Epithelial cell of esophagus (primary cell): Measurements from ENCODE around the gene SLC7A7.
A peak's percentile ranks its signal among the peaks of the same experiment; 100 is the strongest.
"Not testable (repeated sequence)": the region's sequence is repeated elsewhere in the genome, so short reads cannot be mapped to it uniquely, and the experiment has no call there.

ENCODE experiments used
- DNase-seq: peaks from one replicate; pipeline ENCODE4 v3.0.0; 2010; ENCODE audit warnings: low read depth
- H3K4me3 ChIP-seq: 2 replicates; pipeline ENCODE4 v1.5.1; 2011; ENCODE audit warnings: mild to moderate bottlenecking, low read length, control low read depth
- TF ChIP-seq, protein P1 (sequence below): IDR thresholded peaks from 2 replicates; pipeline ENCODE4 v1.5.1; 2011; ENCODE audit warnings: low read depth, mild to moderate bottlenecking, low read length, control low read depth, inconsistent platforms; ENCODE audit not compliant: insufficient read depth; ENCODE audit errors: missing control alignments

SLC7A7 gene

DNA sequence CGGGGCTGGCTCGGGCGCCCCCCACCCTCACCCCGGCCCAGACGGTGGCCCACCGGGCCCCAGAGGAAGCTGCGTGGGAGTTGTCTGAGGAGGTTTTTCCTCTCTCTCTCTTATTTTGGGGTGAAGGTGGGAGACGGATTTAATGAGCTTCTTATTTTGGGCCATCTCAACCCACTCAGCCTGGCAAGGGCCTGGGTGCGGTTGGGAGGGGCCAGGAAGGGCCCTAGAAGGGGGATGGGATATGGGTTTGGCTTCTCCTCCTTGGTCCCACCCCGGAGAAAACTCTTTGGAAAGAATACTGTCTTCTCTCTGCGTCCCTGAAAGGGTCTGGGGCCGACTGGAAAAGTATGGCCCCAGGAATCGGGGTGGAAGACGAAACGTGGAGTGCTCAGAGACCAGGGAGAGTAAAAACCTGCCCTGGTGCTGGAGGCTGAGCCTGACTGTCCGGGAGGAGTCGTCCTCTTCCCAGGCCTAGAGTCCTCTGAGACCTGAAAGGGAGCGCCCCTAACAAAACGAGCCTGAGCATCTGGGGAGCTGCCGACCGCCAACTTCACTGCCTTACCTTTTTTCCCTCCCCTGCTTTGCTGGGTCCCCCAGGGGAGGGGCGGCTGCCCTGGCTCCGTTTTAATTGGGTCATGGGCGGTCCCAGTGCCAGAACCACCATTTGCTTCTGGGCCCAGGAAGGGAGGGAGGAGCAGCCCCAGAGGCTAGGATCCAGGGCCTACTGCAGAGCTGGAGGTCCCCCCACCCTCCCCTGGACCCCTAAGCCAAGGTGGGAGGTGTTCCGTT is 22.7 kb upstream of the SLC7A7 start:
- DNase-seq: peak; percentile 45
- H3K4me3 ChIP-seq: peak overlapping the region; percentile 93
- TF ChIP-seq, protein P1, sequence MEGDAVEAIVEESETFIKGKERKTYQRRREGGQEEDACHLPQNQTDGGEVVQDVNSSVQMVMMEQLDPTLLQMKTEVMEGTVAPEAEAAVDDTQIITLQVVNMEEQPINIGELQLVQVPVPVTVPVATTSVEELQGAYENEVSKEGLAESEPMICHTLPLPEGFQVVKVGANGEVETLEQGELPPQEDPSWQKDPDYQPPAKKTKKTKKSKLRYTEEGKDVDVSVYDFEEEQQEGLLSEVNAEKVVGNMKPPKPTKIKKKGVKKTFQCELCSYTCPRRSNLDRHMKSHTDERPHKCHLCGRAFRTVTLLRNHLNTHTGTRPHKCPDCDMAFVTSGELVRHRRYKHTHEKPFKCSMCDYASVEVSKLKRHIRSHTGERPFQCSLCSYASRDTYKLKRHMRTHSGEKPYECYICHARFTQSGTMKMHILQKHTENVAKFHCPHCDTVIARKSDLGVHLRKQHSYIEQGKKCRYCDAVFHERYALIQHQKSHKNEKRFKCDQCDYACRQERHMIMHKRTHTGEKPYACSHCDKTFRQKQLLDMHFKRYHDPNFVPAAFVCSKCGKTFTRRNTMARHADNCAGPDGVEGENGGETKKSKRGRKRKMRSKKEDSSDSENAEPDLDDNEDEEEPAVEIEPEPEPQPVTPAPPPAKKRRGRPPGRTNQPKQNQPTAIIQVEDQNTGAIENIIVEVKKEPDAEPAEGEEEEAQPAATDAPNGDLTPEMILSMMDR: peak; percentile 4

DNA sequence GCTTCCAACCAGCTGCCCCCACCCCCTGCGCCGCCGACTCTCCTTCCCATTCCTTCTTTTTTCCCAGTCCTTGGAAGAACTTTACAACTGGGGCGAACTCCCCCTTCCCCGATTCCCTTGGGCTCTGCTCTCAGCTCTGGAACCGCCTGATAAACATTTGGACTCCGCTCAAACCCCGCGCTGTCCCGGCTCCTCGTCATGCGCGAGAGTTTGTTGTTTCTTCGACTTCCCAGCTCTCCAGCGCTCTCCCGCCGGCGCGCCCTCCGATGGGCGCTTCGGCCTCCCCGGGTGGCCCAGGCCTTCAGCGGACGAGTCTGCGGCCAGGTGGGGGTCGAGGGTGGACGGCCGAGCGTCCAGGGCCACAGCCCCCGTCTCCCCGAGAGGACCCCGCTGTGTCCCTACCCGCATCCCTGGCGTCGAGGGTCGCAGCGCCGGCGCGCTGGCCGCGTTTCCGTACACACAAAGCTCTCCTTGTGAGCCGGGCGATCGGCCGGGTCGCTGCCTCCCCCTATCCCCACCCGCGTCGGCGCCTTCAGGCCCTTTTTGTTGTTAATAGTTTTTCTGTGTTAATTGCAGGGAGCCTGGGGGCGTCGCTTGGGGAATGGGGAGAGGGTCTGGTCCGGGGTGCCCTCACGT is 22.0 kb upstream of the SLC7A7 start:
- TF ChIP-seq, protein P1: no peak
- DNase-seq: peak; percentile 50
- peak overlapping the region; percentile 93 for H3K4me3 ChIP-seq

DNA sequence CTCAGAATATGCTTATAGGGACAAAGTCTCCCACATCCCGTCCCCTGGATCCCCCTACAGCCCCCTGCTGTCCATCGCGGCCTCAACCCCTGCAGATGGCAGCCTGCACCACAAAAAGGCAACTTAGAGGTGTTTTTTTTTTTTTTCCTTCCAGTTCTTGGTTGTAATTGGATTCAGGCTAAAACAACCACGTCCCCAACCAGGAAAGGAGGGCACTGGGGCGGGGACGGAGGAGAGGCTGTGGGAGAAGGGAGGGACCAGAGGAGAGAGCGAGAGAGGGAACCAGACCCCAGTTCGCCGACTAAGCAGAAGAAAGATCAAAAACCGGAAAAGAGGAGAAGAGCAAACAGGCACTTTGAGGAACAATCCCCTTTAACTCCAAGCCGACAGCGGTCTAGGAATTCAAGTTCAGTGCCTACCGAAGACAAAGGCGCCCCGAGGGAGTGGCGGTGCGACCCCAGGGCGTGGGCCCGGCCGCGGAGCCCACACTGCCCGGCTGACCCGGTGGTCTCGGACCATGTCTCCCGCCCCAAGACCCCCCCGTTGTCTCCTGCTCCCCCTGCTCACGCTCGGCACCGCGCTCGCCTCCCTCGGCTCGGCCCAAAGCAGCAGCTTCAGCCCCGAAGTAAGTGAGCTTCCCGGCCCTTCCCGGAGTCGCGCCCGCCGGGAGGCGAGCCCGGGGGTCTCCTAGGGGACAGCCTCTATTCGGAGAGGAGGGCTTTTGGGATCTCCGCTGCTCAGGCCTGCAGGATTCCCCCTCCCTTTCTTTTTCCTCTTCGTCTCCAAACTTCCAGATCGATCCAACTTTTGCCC is 21.3 kb upstream of the SLC7A7 start, which contains the start of gene MMP14:
MMP14 (plus strand) TSS at position 285 of the 813 bp plus-strand sequence; CDS start at position 518, 233 bp downstream.
- DNase-seq: peak; percentile 74
- TF ChIP-seq, protein P1: peak; percentile 36
- peak within 1 kb of the TSS; percentile 93 for H3K4me3 ChIP-seq

DNA sequence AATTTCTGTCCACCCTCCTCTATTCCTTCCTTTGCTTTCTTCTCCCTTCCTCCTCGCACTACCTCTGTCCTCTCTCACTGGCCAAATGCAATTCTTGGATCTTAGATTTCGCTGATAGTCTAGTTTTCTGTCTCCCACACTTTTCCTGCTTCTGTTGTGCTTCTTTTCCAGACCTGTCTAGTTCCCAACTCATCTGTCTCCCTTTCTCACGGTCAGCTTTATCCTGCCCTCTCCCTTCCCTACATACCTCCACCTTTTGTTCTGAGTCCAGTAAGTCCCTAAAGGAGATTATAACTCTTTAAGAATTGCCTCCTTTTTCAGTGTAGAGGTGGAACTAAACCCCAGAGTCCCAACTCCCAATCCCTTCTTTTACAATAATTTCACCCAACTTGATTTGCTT is 20.3 kb upstream of the SLC7A7 start:
- DNase-seq: no peak
- H3K4me3 ChIP-seq: no peak overlapping the region
- TF ChIP-seq, protein P1: no peak

DNA sequence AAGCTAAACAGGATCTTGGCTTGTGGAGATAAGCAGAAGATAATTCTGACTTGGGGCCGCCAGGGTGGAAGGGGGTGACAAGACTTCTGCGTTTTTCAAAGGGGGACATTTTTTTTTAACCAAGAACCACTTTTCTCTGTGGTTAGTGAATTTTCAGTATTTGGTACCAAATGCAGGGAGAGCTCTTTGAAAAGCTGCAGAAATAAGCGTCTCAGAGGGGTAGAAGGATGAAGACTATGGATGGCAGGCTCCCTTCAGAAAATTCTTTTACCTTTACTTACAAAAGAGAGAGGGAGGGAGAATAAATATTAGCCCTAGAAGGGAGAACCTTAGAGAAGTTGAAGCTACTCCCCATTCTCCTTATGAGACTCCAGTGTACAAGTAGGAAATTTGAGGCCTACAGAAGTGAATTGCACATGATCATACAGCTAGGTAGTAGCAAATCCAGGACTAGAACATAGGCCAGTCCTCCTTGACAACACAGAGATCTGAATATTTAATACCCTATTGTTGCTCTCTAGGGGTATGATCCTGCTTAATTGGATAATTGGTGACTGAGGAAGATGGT is 15.3 kb upstream of the SLC7A7 start:
- DNase-seq: no peak
- peak overlapping the region; percentile 85 for H3K4me3 ChIP-seq
- TF ChIP-seq, protein P1: no peak

DNA sequence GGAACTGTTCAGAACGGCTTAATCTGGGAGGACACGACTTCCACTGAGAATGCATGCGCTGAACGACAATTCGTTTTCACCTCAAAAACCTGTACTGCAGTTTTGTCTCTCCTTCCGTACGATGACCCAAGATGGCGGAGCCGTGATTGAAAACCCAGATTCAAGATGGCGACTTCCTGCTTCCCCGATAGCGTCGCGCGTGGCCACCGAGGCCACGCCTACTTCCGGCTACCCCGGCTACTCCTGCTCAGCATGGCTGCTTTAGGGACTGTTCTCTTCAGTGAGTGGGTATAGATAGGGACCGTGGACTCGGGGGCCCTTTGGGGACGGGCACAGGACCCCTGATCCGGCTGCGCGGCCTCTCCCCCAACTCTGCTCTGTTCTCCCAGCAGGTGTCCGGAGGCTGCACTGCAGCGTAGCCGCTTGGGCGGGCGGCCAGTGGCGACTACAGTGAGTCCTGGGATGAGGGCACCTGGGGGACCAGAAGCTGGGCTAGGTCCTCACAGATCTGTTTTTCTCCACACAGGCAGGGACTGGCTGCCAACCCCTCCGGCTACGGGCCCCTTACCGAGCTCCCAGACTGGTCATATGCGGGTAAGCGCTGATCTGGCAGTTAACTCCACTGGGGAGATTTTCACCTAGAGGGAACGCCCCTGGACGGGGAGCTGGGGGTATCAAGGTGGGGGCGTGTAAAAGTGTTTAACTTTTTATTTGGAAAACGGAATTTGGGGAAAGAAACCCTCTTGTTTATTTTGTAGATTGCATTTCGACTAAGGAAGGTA is 14.6 kb upstream of the SLC7A7 start, which contains the start of gene MRPL52:
MRPL52 (plus strand) TSS at position 227 of the 782 bp plus-strand sequence; CDS start at position 253, 26 bp downstream.
- TF ChIP-seq, protein P1: no peak
- peak; percentile 88 for DNase-seq
- H3K4me3 ChIP-seq: peak within 1 kb of the TSS; percentile 85

DNA sequence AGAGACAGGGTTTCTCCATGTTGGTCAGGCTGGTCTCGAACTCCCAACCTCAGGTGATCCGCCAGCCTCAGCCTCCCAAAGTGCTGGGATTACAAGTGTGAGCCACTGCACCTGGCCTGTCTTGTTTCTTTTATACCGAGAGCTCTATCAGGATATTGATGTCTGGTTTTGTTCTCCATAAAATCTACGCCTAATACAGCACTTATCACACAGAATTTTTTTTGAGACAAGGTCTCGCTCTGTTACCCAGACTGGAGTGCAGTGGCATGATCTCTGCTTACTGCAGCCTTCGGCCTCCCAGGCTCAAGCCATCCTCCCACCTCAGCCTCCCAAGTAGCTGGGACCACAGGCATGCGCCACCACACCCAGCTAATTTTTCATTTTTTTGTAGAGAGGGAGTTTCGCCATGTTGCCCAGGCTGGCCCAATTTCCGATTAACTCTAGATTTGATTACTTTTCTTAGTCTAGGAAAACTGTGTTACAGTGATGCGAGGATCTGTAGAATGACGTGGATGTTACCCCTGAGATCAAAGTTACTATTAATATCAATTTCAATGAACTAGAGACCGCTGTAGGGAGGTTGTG is 13.9 kb upstream of the SLC7A7 start:
- peak overlapping the region; percentile 85 for H3K4me3 ChIP-seq
- not testable (repeated sequence) for DNase-seq
